Activated CD8-positive, alpha-beta memory T cell treated with anti-CD3 and anti-CD28 coated beads for 36 hours (primary cell): ENCODE measurements around the gene PAXX. TPM values are rescaled to one million over a fixed set of nuclear protein-coding genes. Genes with fewer than 3 reads are reported as not detected.

Experiments
- CTCF ChIA-PET: fragments of 350-600 bp; sonication (Branson Sonifier 250); formaldehyde crosslinking; loops from one replicate; lab custom pipeline; 2021; ENCODE audit warnings: antibody characterized with exemption; lab: Charles Lee
- POLR2A ChIA-PET: fragments of 350-600 bp; sonication (Branson Sonifier 250); formaldehyde crosslinking; loops from one replicate; lab custom pipeline; 2021; ENCODE audit warnings: antibody characterized with exemption; lab: Charles Lee
- total RNA-seq, 2 experiments: library from RNA; stranded (reverse); gene quantifications; one replicate each; pipeline ENCODE4 v1.2.3, GENCODE V29; 2021

Gene PAXX
- total RNA-seq, 2 experiments from 2014 or later = 66.9 to 74.6 TPM

- POLR2A ChIA-PET = no interaction called here
- CTCF ChIA-PET = interaction anchor here (1.5 to 6.0 kb wide), 2 partner anchors 17 to 50 kb away, joined by 7 to 31 read pairs; no protein-coding TSS in a partner anchor
Measured at GRCh38 chr9:137017791-137018497, 25.7 kb downstream of the PAXX start.

- CTCF ChIA-PET = interaction anchor here (0.7 to 6.0 kb wide), 6 partner anchors 10 to 248 kb away, joined by 3 to 31 read pairs (median 6); partner anchors contain the start of gene ABCA2
- POLR2A ChIA-PET = no interaction called here
Measured at GRCh38 chr9:137018761-137019559, 26.7 kb downstream of the PAXX start.

- POLR2A ChIA-PET = interaction anchor here (0.6 to 1.2 kb wide), 2 partner anchors 15 to 577 kb away, joined by 3 to 6 read pairs; no protein-coding TSS in a partner anchor
- CTCF ChIA-PET = interaction anchor here (0.7 to 6.0 kb wide), 6 partner anchors 9 to 250 kb away, joined by 3 to 31 read pairs (median 4); partner anchors contain the start of gene ABCA2
Measured at GRCh38 chr9:137019891-137020683, 27.9 kb downstream of the PAXX start.

- ChIA-PET POLR2A (interaction anchor here (1.2 kb wide), 1 partner anchor 14 kb away, joined by 3 read pairs; no protein-coding TSS in a partner anchor), CTCF (interaction anchor here (1.0 to 6.0 kb wide), 3 partner anchors 8 to 43 kb away, joined by 4 to 31 read pairs (median 4); no protein-coding TSS in a partner anchor)
Measured at GRCh38 chr9:137020771-137021567, 28.7 kb downstream of the PAXX start.

GRCh38 chr9:137021568-137021978 lies 29.4 kb downstream of the PAXX start:
- CTCF ChIA-PET = interaction anchor here (1.0 to 6.0 kb wide), 2 partner anchors 8 to 14 kb away, joined by 4 to 31 read pairs; no protein-coding TSS in a partner anchor

GRCh38 chr9:137021979-137022661 lies 29.9 kb downstream of the PAXX start:
- POLR2A ChIA-PET = interaction anchor here (0.5 to 0.6 kb wide), 2 partner anchors 150 to 211 kb away, joined by 3 to 5 read pairs; no protein-coding TSS in a partner anchor
- CTCF ChIA-PET = interaction anchor here (0.6 to 6.0 kb wide), 3 partner anchors 13 to 48 kb away, joined by 3 to 31 read pairs (median 3); partner anchors contain the start of gene SAPCD2

More at GRCh38 chr9:137021568-137021978, 29.4 kb downstream of the PAXX start:
- POLR2A ChIA-PET = interaction anchor here (0.6 to 1.2 kb wide), 2 partner anchors 13 to 210 kb away, joined by 3 to 5 read pairs; no protein-coding TSS in a partner anchor

- ChIA-PET POLR2A (interaction anchor here (0.5 kb wide), 1 partner anchor 151 kb away, joined by 3 read pairs; no protein-coding TSS in a partner anchor), CTCF (interaction anchor here (0.6 to 6.0 kb wide), 3 partner anchors 13 to 48 kb away, joined by 3 to 31 read pairs (median 3); partner anchors contain the start of gene SAPCD2)
Measured at GRCh38 chr9:137022662-137023008, 30.4 kb downstream of the PAXX start.

GRCh38 chr9:137023157-137023556 lies 30.9 kb downstream of the PAXX start:
- ChIA-PET CTCF (interaction anchor here (6.0 kb wide), 1 partner anchor 12 kb away, joined by 31 read pairs; no protein-coding TSS in a partner anchor), POLR2A (no interaction called here)

- ChIA-PET CTCF (interaction anchor here (6.0 kb wide), 1 partner anchor 12 kb away, joined by 31 read pairs; no protein-coding TSS in a partner anchor), POLR2A (no interaction called here)
Measured at GRCh38 chr9:137023583-137023991, 31.4 kb downstream of the PAXX start.

GRCh38 chr9:137025517-137025966 lies 33.3 kb downstream of the PAXX start:
- POLR2A ChIA-PET = no interaction called here
- CTCF ChIA-PET = interaction anchor here (0.7 to 4.0 kb wide), 10 partner anchors 10 to 197 kb away, joined by 3 to 24 read pairs (median 4); partner anchors contain the start of gene NPDC1

- POLR2A ChIA-PET = interaction anchor here (1.0 to 1.3 kb wide), 2 partner anchors 26 to 141 kb away, joined by 3 to 5 read pairs; partner anchors contain the start of gene TRAF2
- CTCF ChIA-PET = interaction anchor here (0.6 to 4.0 kb wide), 11 partner anchors 9 to 133 kb away, joined by 3 to 24 read pairs (median 3); partner anchors contain the start of genes NPDC1 and PAXX
Measured at GRCh38 chr9:137026384-137026783, 34.2 kb downstream of the PAXX start.

- POLR2A ChIA-PET = interaction anchor here (1.0 to 1.7 kb wide), 3 partner anchors 27 to 141 kb away, joined by 3 to 5 read pairs (median 4); partner anchors contain the start of genes MAN1B1 and TRAF2
- CTCF ChIA-PET = interaction anchor here (0.6 to 4.0 kb wide), 10 partner anchors 8 to 133 kb away, joined by 3 to 24 read pairs (median 4); partner anchors contain the start of genes NPDC1 and PAXX
Measured at GRCh38 chr9:137026828-137027227, 34.6 kb downstream of the PAXX start.

GRCh38 chr9:137027369-137028262 lies 35.4 kb downstream of the PAXX start, which contains the start of gene ABCA2:
Gene ABCA2 (minus strand): TSS chr9:137028237. CDS start chr9:137028140, 97 bp downstream.
- CTCF ChIA-PET = interaction anchor here (0.6 to 4.0 kb wide), 19 partner anchors 7 to 338 kb away, joined by 3 to 30 read pairs (median 12); partner anchors contain the start of genes CLIC3, NPDC1 and PAXX

GRCh38 chr9:137028263-137029057 lies 36.2 kb downstream of the PAXX start:
- CTCF ChIA-PET = interaction anchor here (0.7 to 3.6 kb wide), 43 partner anchors 7 to 490 kb away, joined by 3 to 30 read pairs (median 5); partner anchors contain the start of genes AJM1, CLIC3, MAN1B1 and NPDC1
- POLR2A ChIA-PET = interaction anchor here (1.3 to 1.7 kb wide), 3 partner anchors 28 to 58 kb away, joined by 4 to 5 read pairs (median 4); partner anchors contain the start of genes MAN1B1 and PAXX

More at GRCh38 chr9:137027369-137028262, 35.4 kb downstream of the PAXX start, which contains the start of gene ABCA2:
- POLR2A ChIA-PET = interaction anchor here (1.0 to 1.7 kb wide), 3 partner anchors 27 to 142 kb away, joined by 3 to 5 read pairs (median 4); partner anchors contain the start of genes MAN1B1 and TRAF2
